Mucosa of gallbladder (tissue), 1 donor: ENCODE data around the gene KCND2. TPM values are rescaled to one million over a fixed set of nuclear protein-coding genes. Genes with fewer than 3 reads are reported as not detected.
"Not testable (repeated sequence)": the region's sequence is repeated elsewhere in the genome, so short reads cannot be mapped to it uniquely, and the experiment has no call there.

Experiments
- DNase-seq: peaks from one replicate; pipeline ENCODE4 v3.0.0-alpha.2; 2020; ENCODE audit warnings: low spot score
- total RNA-seq: library from RNA; stranded (reverse); gene quantifications from one replicate; pipeline ENCODE4 v1.2.1, GENCODE V29; 2021
- donor health status: DM: no; HTN: no; CAD: no.

Gene KCND2
- 6.0 TPM for total RNA-seq

GRCh38 chr7:120272701-120273475 lies at the start of gene KCND2:
KCND2 (plus strand) TSS chr7:120273175.
- DNase-seq: peak; percentile 10

- DNase-seq: no peak
These were observed 46.8 kb upstream of the KCND2 start for GRCh38 chr7:120226188-120226587.

- DNase-seq: no peak
These were observed 45.7 kb upstream of the KCND2 start for GRCh38 chr7:120227255-120227654.

- DNase-seq: no peak
These were observed 43.9 kb upstream of the KCND2 start for GRCh38 chr7:120229084-120229483.

GRCh38 chr7:120233338-120233737 lies 39.6 kb upstream of the KCND2 start:
- DNase-seq: no peak

GRCh38 chr7:120240350-120240749 lies 32.6 kb upstream of the KCND2 start:
- not testable (repeated sequence) for DNase-seq

- DNase-seq: no peak
These were observed 31.0 kb upstream of the KCND2 start for GRCh38 chr7:120241973-120242372.

GRCh38 chr7:120254845-120255244 lies 18.1 kb upstream of the KCND2 start:
- no peak for DNase-seq

GRCh38 chr7:120256344-120257070 lies 16.5 kb upstream of the KCND2 start:
- no peak for DNase-seq

GRCh38 chr7:120259386-120259785 lies 13.6 kb upstream of the KCND2 start:
- no peak for DNase-seq

- no peak for DNase-seq
These were observed 12.9 kb upstream of the KCND2 start for GRCh38 chr7:120260111-120260510.

GRCh38 chr7:120272261-120272660 lies 714 bp upstream of the KCND2 start:
- DNase-seq: peak; percentile 28

GRCh38 chr7:120273476-120273975 lies 551 bp downstream of the KCND2 start:
- DNase-seq: peak; percentile 56

- no peak for DNase-seq
These were observed 1.5 kb downstream of the KCND2 start for GRCh38 chr7:120274482-120274881.

GRCh38 chr7:120274899-120275298 lies 1.9 kb downstream of the KCND2 start:
- DNase-seq: no peak

GRCh38 chr7:120276720-120277119 lies 3.7 kb downstream of the KCND2 start:
- DNase-seq: no peak

- DNase-seq: no peak
These were observed 5.8 kb downstream of the KCND2 start for GRCh38 chr7:120278773-120279172.

- DNase-seq: no peak
These were observed 7.8 kb downstream of the KCND2 start for GRCh38 chr7:120280743-120281142.

- DNase-seq: no peak
These were observed 20.1 kb downstream of the KCND2 start for GRCh38 chr7:120293027-120293426.

- no peak for DNase-seq
These were observed 29.2 kb downstream of the KCND2 start for GRCh38 chr7:120302190-120302589.

- DNase-seq: no peak
These were observed 30.1 kb downstream of the KCND2 start for GRCh38 chr7:120303105-120303504.

GRCh38 chr7:120304674-120305073 lies 31.7 kb downstream of the KCND2 start:
- DNase-seq: no peak

GRCh38 chr7:120307991-120308545 lies 35.1 kb downstream of the KCND2 start:
- no peak for DNase-seq
